Nephron (organoid): ENCODE data around the gene TMC2.

Experiments used
- H3K27ac Mint-ChIP-seq, 3 experiments: 2 replicates each; pipeline ENCODE4 v1.8.0; 2020; ENCODE audit warnings: mixed read lengths in 3 of 3, mild to moderate bottlenecking in 2 of 3, moderate library complexity in 1 of 3
- H3K27me3 Mint-ChIP-seq: 2 replicates; pipeline ENCODE4 v1.8.0; 2021; ENCODE audit warnings: low read depth, mild to moderate bottlenecking, moderate library complexity, mixed read lengths
- H3K36me3 Mint-ChIP-seq: 2 replicates; pipeline ENCODE4 v1.8.0; 2020; ENCODE audit warnings: low read depth, mixed read lengths
- H3K4me1 Mint-ChIP-seq: 2 replicates; pipeline ENCODE4 v1.8.0; 2020; ENCODE audit warnings: mixed read lengths
- H3K4me3 Mint-ChIP-seq, 3 experiments: 2 replicates each; pipeline ENCODE4 v1.8.0; 2020; ENCODE audit warnings: mild to moderate bottlenecking in 3 of 3, mixed read lengths in 3 of 3, moderate library complexity in 2 of 3
- H3K9me3 Mint-ChIP-seq: 2 replicates; pipeline ENCODE4 v1.8.0; 2020; ENCODE audit warnings: mixed read lengths
- TF ChIP-seq, protein P1 (sequence below), 3 experiments: fragments of 200-600 bp; sonication (generic); IDR thresholded peaks; one replicate each; pipeline ENCODE4 v1.5.0; 2021; ENCODE audit warnings: antibody characterized with exemption in 3 of 3; ENCODE audit not compliant: unreplicated experiment in 3 of 3

Gene TMC2

DNA sequence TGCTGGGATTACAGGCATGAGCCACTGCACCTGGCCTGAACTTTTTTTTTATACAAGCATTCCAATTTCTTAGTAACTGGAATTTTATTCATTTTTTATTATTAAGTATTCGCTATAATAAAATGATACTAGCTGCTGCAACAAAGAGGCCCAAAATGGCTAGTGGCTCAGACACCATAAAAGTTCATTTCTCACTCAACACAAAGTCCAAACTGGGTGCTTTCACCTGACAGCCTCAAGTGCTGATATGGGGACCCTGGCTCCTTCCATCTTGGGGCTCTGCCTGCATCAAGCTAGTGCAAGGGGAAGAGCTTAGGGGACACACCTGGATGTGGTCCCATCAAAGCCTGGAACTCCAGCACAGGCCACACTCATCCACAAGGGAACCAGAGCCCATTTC, 103.9 kb downstream of the TMC2 start:
- TF ChIP-seq, protein P1, sequence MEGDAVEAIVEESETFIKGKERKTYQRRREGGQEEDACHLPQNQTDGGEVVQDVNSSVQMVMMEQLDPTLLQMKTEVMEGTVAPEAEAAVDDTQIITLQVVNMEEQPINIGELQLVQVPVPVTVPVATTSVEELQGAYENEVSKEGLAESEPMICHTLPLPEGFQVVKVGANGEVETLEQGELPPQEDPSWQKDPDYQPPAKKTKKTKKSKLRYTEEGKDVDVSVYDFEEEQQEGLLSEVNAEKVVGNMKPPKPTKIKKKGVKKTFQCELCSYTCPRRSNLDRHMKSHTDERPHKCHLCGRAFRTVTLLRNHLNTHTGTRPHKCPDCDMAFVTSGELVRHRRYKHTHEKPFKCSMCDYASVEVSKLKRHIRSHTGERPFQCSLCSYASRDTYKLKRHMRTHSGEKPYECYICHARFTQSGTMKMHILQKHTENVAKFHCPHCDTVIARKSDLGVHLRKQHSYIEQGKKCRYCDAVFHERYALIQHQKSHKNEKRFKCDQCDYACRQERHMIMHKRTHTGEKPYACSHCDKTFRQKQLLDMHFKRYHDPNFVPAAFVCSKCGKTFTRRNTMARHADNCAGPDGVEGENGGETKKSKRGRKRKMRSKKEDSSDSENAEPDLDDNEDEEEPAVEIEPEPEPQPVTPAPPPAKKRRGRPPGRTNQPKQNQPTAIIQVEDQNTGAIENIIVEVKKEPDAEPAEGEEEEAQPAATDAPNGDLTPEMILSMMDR (IDR thresholded peaks at IDR 0.05; ENCODE audit: unreplicated experiment in 3 of 3): no peak
- peaks cover 2% of the 10 kb centered on the region for H3K9me3 Mint-ChIP-seq
- H3K4me3 Mint-ChIP-seq: no peak overlapping the region
- no peak overlapping the region for H3K27ac Mint-ChIP-seq
- H3K36me3 Mint-ChIP-seq: no peaks in the 10 kb centered on the region
- no peaks in the 10 kb centered on the region for H3K4me1 Mint-ChIP-seq
- H3K27me3 Mint-ChIP-seq: no peaks in the 10 kb centered on the region

- Mint-ChIP-seq H3K27me3 (no peaks in the 10 kb centered on the region), H3K27ac (no peak overlapping the region), H3K4me1 (no peaks in the 10 kb centered on the region), H3K9me3 (peaks cover 2% of the 10 kb centered on the region), H3K4me3 (no peak overlapping the region), H3K36me3 (no peaks in the 10 kb centered on the region)
- TF ChIP-seq, protein P1 (IDR thresholded peaks at IDR 0.05; ENCODE audit: unreplicated experiment in 3 of 3): no peak
These were observed 104.5 kb downstream of the TMC2 start for GRCh38 chr20:2640899-2641298.

- Mint-ChIP-seq H3K36me3 (no peaks in the 10 kb centered on the region), H3K27ac (no peak overlapping the region), H3K4me3 (no peak overlapping the region), H3K27me3 (no peaks in the 10 kb centered on the region), H3K9me3 (peaks cover 2% of the 10 kb centered on the region), H3K4me1 (no peaks in the 10 kb centered on the region)
- TF ChIP-seq, protein P1 (IDR thresholded peaks at IDR 0.05; ENCODE audit: unreplicated experiment in 3 of 3): no peak
These were observed 107.3 kb downstream of the TMC2 start for GRCh38 chr20:2643708-2644107.

GRCh38 chr20:2651772-2652723, 115.7 kb downstream of the TMC2 start, which contains the start of gene NOP56:
TSS of gene NOP56 (plus strand) at chr20:2652632. CDS start at chr20:2652661, 29 bp downstream.
- Mint-ChIP-seq H3K9me3 (no peaks in the 10 kb centered on the region), H3K27ac (peak within 1 kb of the TSS; percentile 88 to 97 (median 95)), H3K4me3 (peak within 1 kb of the TSS; percentile 93 to 98 (median 96)), H3K27me3 (no peaks in the 10 kb centered on the region), H3K36me3 (peaks cover 37% of the 10 kb centered on the region), H3K4me1 (peaks cover 13% of the 10 kb centered on the region)
- TF ChIP-seq, protein P1 (IDR thresholded peaks at IDR 0.05; ENCODE audit: unreplicated experiment in 3 of 3): no peak

- Mint-ChIP-seq H3K36me3 (peaks cover 46% of the 10 kb centered on the region), H3K27me3 (no peaks in the 10 kb centered on the region), H3K4me3 (peak overlapping the region; percentile 91 to 94 (median 92)), H3K4me1 (peaks cover 13% of the 10 kb centered on the region), H3K27ac (peak overlapping the region in 2 of 3 experiments; percentile 85 to 89), H3K9me3 (no peaks in the 10 kb centered on the region)
- TF ChIP-seq, protein P1 (IDR thresholded peaks at IDR 0.05; ENCODE audit: unreplicated experiment in 3 of 3): no peak
These were observed 116.6 kb downstream of the TMC2 start for GRCh38 chr20:2652724-2653555.
